SIG-M5 (cell line): ENCODE measurements around the gene ANKDD1B.
"Not testable (repeated sequence)": the region's sequence is repeated elsewhere in the genome, so short reads cannot be mapped to it uniquely, and the experiment has no call there.

Experiments used
- DNase-seq: peaks from one replicate; lab custom pipeline; 2025; lab: John Stamatoyannopoulos, UW

The ANKDD1B gene

GRCh38 chr5:75660678-75661465, 49.6 kb downstream of the ANKDD1B start:
- peak; percentile 55 for DNase-seq

GRCh38 chr5:75662061-75662460, 50.8 kb downstream of the ANKDD1B start:
- no peak for DNase-seq

GRCh38 chr5:75663579-75664284, 52.5 kb downstream of the ANKDD1B start:
- DNase-seq, result no peak

GRCh38 chr5:75664979-75665378, 53.7 kb downstream of the ANKDD1B start:
- DNase-seq, result no peak

- no peak for DNase-seq
Observed at GRCh38 chr5:75666801-75667200, 55.5 kb downstream of the ANKDD1B start.

GRCh38 chr5:75667586-75667985, 56.3 kb downstream of the ANKDD1B start:
- no peak for DNase-seq

- DNase-seq, result no peak
Observed at GRCh38 chr5:75668445-75668844, 57.2 kb downstream of the ANKDD1B start.

GRCh38 chr5:75668977-75669689, 57.9 kb downstream of the ANKDD1B start:
- DNase-seq, result no peak

- no peak for DNase-seq
Observed at GRCh38 chr5:75670577-75670976, 59.3 kb downstream of the ANKDD1B start.

- DNase-seq, result no peak
Observed at GRCh38 chr5:75671506-75671905, 60.3 kb downstream of the ANKDD1B start.

GRCh38 chr5:75672616-75673015, 61.4 kb downstream of the ANKDD1B start:
- no peak for DNase-seq

GRCh38 chr5:75675783-75676182, 64.5 kb downstream of the ANKDD1B start:
- no peak for DNase-seq

- no peak for DNase-seq
Observed at GRCh38 chr5:75677607-75678006, 66.4 kb downstream of the ANKDD1B start.

- no peak for DNase-seq
Observed at GRCh38 chr5:75678155-75678554, 66.9 kb downstream of the ANKDD1B start.

GRCh38 chr5:75681125-75681830, 70.0 kb downstream of the ANKDD1B start:
- DNase-seq, result no peak

- no peak for DNase-seq
Observed at GRCh38 chr5:75685141-75685540, 73.9 kb downstream of the ANKDD1B start.

GRCh38 chr5:75686480-75686879, 75.2 kb downstream of the ANKDD1B start:
- no peak for DNase-seq

- DNase-seq, result no peak
Observed at GRCh38 chr5:75690669-75691068, 79.4 kb downstream of the ANKDD1B start.

GRCh38 chr5:75694781-75695180, 83.5 kb downstream of the ANKDD1B start:
- DNase-seq, result no peak

GRCh38 chr5:75695472-75696351, 84.5 kb downstream of the ANKDD1B start:
- not testable (repeated sequence) for DNase-seq

GRCh38 chr5:75701856-75702255, 90.6 kb downstream of the ANKDD1B start:
- DNase-seq, result no peak
